Measurements from ENCODE around the gene AMFR. TPM values are rescaled to one million over a fixed set of nuclear protein-coding genes. Genes with fewer than 3 reads are reported as not detected.

AMFR gene
- total RNA-seq, 1 donor from 2014 or later: 112 TPM

GRCh38 chr16:56369202-56369601, 56.1 kb downstream of the AMFR start:
- H3K4me1 ChIP-seq: peaks cover 3% of the 10 kb centered on the region in 2 donors
- H3K4me3 ChIP-seq: no peak overlapping the region
- H3K36me3 ChIP-seq: peaks cover 38 to 53% of the 10 kb centered on the region in 2 donors
- H3K27me3 ChIP-seq: no peaks in the 10 kb centered on the region
- DNase-seq (ENCODE audit: low spot score in 2 of 2): no peak
- no peak overlapping the region for H3K27ac ChIP-seq
- no peak for TF ChIP-seq CTCF (IDR thresholded peaks at IDR 0.05)
- no peaks in the 10 kb centered on the region for H3K9me3 ChIP-seq
- intact Hi-C loops (cut with DNase I): no loop called here

- Histone ChIP-seq H3K27me3 (no peaks in the 10 kb centered on the region), H3K27ac (no peak overlapping the region), H3K9me3 (no peaks in the 10 kb centered on the region), H3K4me3 (no peak overlapping the region), H3K4me1 (peaks cover 3% of the 10 kb centered on the region in 2 donors), H3K36me3 (peaks cover 45 to 54% of the 10 kb centered on the region in 2 donors)
- no peak for DNase-seq (ENCODE audit: low spot score in 2 of 2)
- intact Hi-C loops (cut with DNase I): no loop called here
- no peak for TF ChIP-seq CTCF (IDR thresholded peaks at IDR 0.05)
Observed at GRCh38 chr16:56368545-56368944, 56.8 kb downstream of the AMFR start.

GRCh38 chr16:56367764-56368163, 57.6 kb downstream of the AMFR start:
- H3K27me3 ChIP-seq: no peaks in the 10 kb centered on the region
- no peak for DNase-seq (ENCODE audit: low spot score in 2 of 2)
- peaks cover 3% of the 10 kb centered on the region in 2 donors for H3K4me1 ChIP-seq
- no peaks in the 10 kb centered on the region for H3K9me3 ChIP-seq
- H3K4me3 ChIP-seq: no peak overlapping the region
- intact Hi-C loops (cut with DNase I): no loop called here
- TF ChIP-seq CTCF (IDR thresholded peaks at IDR 0.05): no peak
- H3K36me3 ChIP-seq: peaks cover 52 to 61% of the 10 kb centered on the region in 2 donors
- no peak overlapping the region for H3K27ac ChIP-seq

GRCh38 chr16:56366945-56367344, 58.4 kb downstream of the AMFR start:
- intact Hi-C loops (cut with DNase I): no loop called here
- H3K36me3 ChIP-seq: peaks cover 61 to 70% of the 10 kb centered on the region in 2 donors
- no peak for DNase-seq (ENCODE audit: low spot score in 2 of 2)
- H3K4me1 ChIP-seq: peaks cover 3% of the 10 kb centered on the region in 2 donors
- no peak overlapping the region for H3K27ac ChIP-seq
- H3K27me3 ChIP-seq: no peaks in the 10 kb centered on the region
- no peaks in the 10 kb centered on the region for H3K9me3 ChIP-seq
- TF ChIP-seq CTCF (IDR thresholded peaks at IDR 0.05): no peak
- H3K4me3 ChIP-seq: no peak overlapping the region

- Histone ChIP-seq H3K27ac (no peak overlapping the region), H3K27me3 (no peaks in the 10 kb centered on the region), H3K4me3 (no peak overlapping the region), H3K9me3 (no peaks in the 10 kb centered on the region), H3K36me3 (peaks cover 61 to 70% of the 10 kb centered on the region in 2 donors), H3K4me1 (no peaks in the 10 kb centered on the region)
- intact Hi-C loops (cut with DNase I): no loop called here
- no peak for TF ChIP-seq CTCF (IDR thresholded peaks at IDR 0.05)
- DNase-seq (ENCODE audit: low spot score in 2 of 2): no peak
Observed at GRCh38 chr16:56365552-56365951, 59.8 kb downstream of the AMFR start.

- Histone ChIP-seq H3K4me3 (no peak overlapping the region), H3K27ac (no peak overlapping the region), H3K9me3 (no peaks in the 10 kb centered on the region), H3K36me3 (peaks cover 61 to 70% of the 10 kb centered on the region in 2 donors), H3K27me3 (no peaks in the 10 kb centered on the region), H3K4me1 (no peaks in the 10 kb centered on the region)
- intact Hi-C loops (cut with DNase I): no loop called here
- no peak for DNase-seq (ENCODE audit: low spot score in 2 of 2)
- no peak for TF ChIP-seq CTCF (IDR thresholded peaks at IDR 0.05)
Observed at GRCh38 chr16:56364865-56365264, 60.5 kb downstream of the AMFR start.
